H1 (cell line): ENCODE measurements around the gene PEX16. TPM values are rescaled to one million over a fixed set of nuclear protein-coding genes. Genes with fewer than 3 reads are reported as not detected.

Source experiments
- CREB1 ChIP-seq: IDR thresholded peaks from 2 replicates; pipeline ENCODE4 v1.6.1; 2012; ENCODE audit warnings: inconsistent platforms
- JUN ChIP-seq: IDR thresholded peaks from 2 replicates; pipeline ENCODE4 v1.6.1; 2011; ENCODE audit warnings: low read depth, mild to moderate bottlenecking, improper control_type of control experiment, low read length
- POLR2A ChIP-seq, 2 experiments: IDR thresholded peaks; 1 replicate in 1 of 2; 2 replicates in 1 of 2; pipeline ENCODE4 v1.6.1; 2011; ENCODE audit warnings: low read depth in 2 of 2, low read length in 2 of 2, mild to moderate bottlenecking in 2 of 2; ENCODE audit errors: control extremely low read depth in 1 of 2
- SP4 ChIP-seq: IDR thresholded peaks from 2 replicates; pipeline ENCODE4 v1.6.1; 2012; ENCODE audit warnings: low read length, inconsistent platforms
- YY1 ChIP-seq: IDR thresholded peaks from 2 replicates; pipeline ENCODE4 v1.6.1; 2011; ENCODE audit warnings: low read depth, mild to moderate bottlenecking, low read length
- polyA plus RNA-seq, 7 experiments: library from polyadenylated mRNA; depleted of rRNA in 3 of 7; stranded (reverse) in 5 of 7; unstranded in 2 of 7; fragments of >200 nt in 5 of 7; fragments of 200-250 nt in 2 of 7; gene quantifications; 1 replicate in 5 of 7; 2 replicates in 1 of 7; 4 replicates in 1 of 7; pipeline versions ENCODE4 v1.2.1 to v1.2.3, GENCODE V29; 2011 to 2013; ENCODE audit warnings: missing spikeins in 2 of 7, mixed read lengths in 2 of 7
- total RNA-seq: library from RNA; stranded (reverse); fragmentation: NEBNext Ultra II Directional; extraction: Animal tissue kit (Norgen Biotek cat#: 25700); gene quantifications from 2 replicates; pipeline ENCODE4 v1.2.1, GENCODE V29; 2021
- TF ChIP-seq, protein P1 (sequence below), 3 experiments: IDR thresholded peaks; 1 replicate in 2 of 3; 2 replicates in 1 of 3; pipeline versions ENCODE4 v1.5.1 to v1.6.1; 2011; ENCODE audit warnings: low read length in 3 of 3, mild to moderate bottlenecking in 3 of 3, inconsistent platforms in 2 of 3, low read depth in 1 of 3, moderate library complexity in 1 of 3; ENCODE audit not compliant: insufficient read depth in 1 of 3; ENCODE audit errors: control extremely low read depth in 1 of 3

PEX16 gene
- total and polyA plus RNA-seq, 2 of the 8 experiments (the other 6 are each of a cell fraction or from before 2014, with no cell fraction given) = 29.2 to 36.0 TPM

DNA sequence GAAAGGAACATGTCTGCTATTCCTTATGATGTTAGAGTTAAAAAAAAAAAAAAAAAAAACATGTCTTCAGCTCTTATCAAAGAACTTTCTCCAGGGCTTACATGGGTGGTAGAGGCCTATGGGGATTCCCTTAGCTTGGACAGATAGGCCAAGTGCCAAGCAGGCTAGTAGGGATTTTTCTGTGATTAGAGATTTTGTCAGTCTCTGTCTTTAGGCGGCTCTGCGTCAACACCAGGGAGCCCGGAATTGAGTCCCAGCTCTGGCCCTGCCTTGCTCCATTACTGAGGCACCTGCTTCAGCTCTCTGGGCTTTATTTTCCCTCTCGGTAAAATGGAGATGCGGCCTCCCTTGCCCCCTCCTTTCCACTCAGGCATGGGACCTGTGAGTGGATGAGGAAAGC is 57.3 kb downstream of the PEX16 start (continued):
- TF ChIP-seq, protein P1, sequence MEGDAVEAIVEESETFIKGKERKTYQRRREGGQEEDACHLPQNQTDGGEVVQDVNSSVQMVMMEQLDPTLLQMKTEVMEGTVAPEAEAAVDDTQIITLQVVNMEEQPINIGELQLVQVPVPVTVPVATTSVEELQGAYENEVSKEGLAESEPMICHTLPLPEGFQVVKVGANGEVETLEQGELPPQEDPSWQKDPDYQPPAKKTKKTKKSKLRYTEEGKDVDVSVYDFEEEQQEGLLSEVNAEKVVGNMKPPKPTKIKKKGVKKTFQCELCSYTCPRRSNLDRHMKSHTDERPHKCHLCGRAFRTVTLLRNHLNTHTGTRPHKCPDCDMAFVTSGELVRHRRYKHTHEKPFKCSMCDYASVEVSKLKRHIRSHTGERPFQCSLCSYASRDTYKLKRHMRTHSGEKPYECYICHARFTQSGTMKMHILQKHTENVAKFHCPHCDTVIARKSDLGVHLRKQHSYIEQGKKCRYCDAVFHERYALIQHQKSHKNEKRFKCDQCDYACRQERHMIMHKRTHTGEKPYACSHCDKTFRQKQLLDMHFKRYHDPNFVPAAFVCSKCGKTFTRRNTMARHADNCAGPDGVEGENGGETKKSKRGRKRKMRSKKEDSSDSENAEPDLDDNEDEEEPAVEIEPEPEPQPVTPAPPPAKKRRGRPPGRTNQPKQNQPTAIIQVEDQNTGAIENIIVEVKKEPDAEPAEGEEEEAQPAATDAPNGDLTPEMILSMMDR (IDR thresholded peaks at IDR 0.05; ENCODE audit: control extremely low read depth in 1 of 3, insufficient read depth in 1 of 3, low read depth in 1 of 3, low read length in 3 of 3) = no peak
- TF ChIP-seq YY1 = no peak
- no peak for TF ChIP-seq POLR2A (IDR thresholded peaks at IDR 0.05; ENCODE audit: control extremely low read depth in 1 of 2, low read depth in 2 of 2, low read length in 2 of 2)
- no peak for TF ChIP-seq SP4
- TF ChIP-seq CREB1 = no peak
- TF ChIP-seq JUN = no peak

Other genes with a start within 250 kb of the PEX16 start
- gene SLC35C1, start 112.7 kb downstream of the PEX16 start, total RNA-seq = 10.6 and 11.2 TPM in 2 replicates
- gene SLC35C1, start 112.7 kb downstream of the PEX16 start, polyA plus RNA-seq (2011; rRNA removed) = 4.6 and 9.5 TPM in 2 replicates
- 9.4 and 10.9 TPM in 2 replicates for gene CRY2, start 70.4 kb downstream of the PEX16 start, total RNA-seq
- 8.0 and 11.8 TPM in 2 replicates for gene CRY2, start 70.4 kb downstream of the PEX16 start, polyA plus RNA-seq (2011; rRNA removed)
- gene MAPK8IP1, start 32.2 kb downstream of the PEX16 start, total RNA-seq = 40.1 and 41.7 TPM in 2 replicates
- gene MAPK8IP1, start 32.2 kb downstream of the PEX16 start, polyA plus RNA-seq (2011; rRNA removed) = 32.4 and 62.2 TPM in 2 replicates
- gene FREY1, start 10.6 kb downstream of the PEX16 start, total RNA-seq = 1.1 TPM in 1 of 2 replicates, not detected in the other
- 0.32 and 1.3 TPM in 2 replicates for gene FREY1, start 10.6 kb downstream of the PEX16 start, polyA plus RNA-seq (2011; rRNA removed)
- gene LARGE2, start 4.8 kb upstream of the PEX16 start, total RNA-seq = 108 and 111 TPM in 2 replicates
- 137 and 234 TPM in 2 replicates for gene LARGE2, start 4.8 kb upstream of the PEX16 start, polyA plus RNA-seq (2011; rRNA removed)
- gene PHF21A, start 203.6 kb upstream of the PEX16 start, total RNA-seq = 33.2 and 40.3 TPM in 2 replicates
- gene PHF21A, start 203.6 kb upstream of the PEX16 start, polyA plus RNA-seq (2011; rRNA removed) = 16.3 and 17.6 TPM in 2 replicates